ENCODE data around the gene ST3GAL5. TPM values are rescaled to one million over a fixed set of nuclear protein-coding genes. Genes with fewer than 3 reads are reported as not detected.

ST3GAL5 gene
- total RNA-seq, 1 donor from 2014 or later: 29.7 TPM

DNA sequence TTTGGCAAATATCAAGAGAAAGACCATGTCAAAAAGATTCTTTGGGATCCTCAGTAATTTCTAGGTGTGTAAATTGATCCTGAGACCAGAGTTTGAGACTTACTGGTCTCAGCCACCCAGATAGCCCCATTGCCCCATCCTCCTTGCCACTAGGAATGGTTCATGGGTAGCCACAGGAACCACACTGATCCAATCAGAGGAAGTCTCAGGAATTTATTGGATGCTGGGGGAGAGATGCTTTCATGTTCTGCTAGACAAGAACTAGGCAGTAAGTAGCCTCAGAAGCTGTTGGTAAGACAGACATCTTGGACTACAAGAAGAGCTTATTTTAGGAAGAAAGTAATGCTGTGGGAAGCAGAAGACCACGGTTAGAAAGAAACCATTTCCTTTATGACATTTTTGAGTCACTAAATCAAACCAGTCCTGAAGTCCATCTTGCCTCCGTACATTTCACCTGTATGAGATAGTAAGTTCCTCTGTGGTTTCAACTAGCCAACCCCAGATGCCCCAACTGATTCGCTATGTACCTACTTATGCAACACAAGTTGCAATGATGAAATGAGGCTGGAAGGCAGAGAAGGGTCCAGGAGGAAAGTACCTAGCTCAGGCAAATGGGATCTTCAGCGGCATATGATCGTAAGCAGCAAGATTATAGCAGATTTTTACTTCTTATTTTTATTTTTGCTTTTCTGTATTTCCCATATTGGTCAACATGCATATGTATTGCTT, 3.6 kb upstream of the ST3GAL5 start:
- Histone ChIP-seq H3K4me3 (ENCODE audit: low read depth, low read length) (no peak overlapping the region), H3K27me3 (ENCODE audit: control insufficient read depth, insufficient read depth, low read length) (no peaks in the 10 kb centered on the region), H3K36me3 (ENCODE audit: control insufficient read depth, insufficient read depth, low read length) (no peaks in the 10 kb centered on the region)
- TF ChIP-seq, protein P1, sequence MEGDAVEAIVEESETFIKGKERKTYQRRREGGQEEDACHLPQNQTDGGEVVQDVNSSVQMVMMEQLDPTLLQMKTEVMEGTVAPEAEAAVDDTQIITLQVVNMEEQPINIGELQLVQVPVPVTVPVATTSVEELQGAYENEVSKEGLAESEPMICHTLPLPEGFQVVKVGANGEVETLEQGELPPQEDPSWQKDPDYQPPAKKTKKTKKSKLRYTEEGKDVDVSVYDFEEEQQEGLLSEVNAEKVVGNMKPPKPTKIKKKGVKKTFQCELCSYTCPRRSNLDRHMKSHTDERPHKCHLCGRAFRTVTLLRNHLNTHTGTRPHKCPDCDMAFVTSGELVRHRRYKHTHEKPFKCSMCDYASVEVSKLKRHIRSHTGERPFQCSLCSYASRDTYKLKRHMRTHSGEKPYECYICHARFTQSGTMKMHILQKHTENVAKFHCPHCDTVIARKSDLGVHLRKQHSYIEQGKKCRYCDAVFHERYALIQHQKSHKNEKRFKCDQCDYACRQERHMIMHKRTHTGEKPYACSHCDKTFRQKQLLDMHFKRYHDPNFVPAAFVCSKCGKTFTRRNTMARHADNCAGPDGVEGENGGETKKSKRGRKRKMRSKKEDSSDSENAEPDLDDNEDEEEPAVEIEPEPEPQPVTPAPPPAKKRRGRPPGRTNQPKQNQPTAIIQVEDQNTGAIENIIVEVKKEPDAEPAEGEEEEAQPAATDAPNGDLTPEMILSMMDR (IDR thresholded peaks at IDR 0.05; ENCODE audit: insufficient read depth, low read length, severe bottlenecking): no peak
- DNase-seq (ENCODE audit: low read depth) (peak; percentile 57), FAIRE-seq (no peak)

DNA sequence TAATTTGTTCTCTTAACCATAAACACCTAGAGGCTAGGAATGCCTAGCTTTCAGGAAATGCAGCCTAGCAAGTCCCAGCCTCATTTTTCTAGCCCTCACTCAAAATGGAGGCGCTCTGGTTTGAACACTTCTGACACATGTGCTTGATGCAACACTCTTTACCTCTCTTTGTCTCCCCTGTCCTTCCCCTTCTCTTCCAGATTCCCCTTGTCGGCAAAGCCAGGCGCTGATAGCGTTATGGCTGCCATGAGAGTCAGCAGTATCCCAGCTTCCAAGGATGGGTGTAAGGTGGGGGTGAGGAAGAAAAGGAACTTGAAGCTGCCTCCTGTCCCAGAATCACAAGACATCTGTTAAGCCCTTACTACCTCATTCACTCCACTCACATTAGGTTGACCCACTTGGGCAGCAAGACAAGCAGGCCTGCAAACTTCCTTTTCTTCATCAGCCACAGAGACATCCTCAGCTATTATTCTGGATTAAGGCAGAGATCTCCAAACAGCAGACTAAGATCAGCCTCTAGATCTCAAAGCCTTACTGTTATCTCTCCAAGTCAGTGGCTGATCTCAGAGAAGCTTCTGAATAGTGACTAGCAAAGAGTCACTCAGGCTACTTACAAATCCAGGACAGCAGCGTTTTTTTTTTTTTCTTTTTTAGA, 1.9 kb upstream of the ST3GAL5 start:
- FAIRE-seq: no peak
- H3K4me3 ChIP-seq (ENCODE audit: low read depth, low read length): no peak overlapping the region

DNA sequence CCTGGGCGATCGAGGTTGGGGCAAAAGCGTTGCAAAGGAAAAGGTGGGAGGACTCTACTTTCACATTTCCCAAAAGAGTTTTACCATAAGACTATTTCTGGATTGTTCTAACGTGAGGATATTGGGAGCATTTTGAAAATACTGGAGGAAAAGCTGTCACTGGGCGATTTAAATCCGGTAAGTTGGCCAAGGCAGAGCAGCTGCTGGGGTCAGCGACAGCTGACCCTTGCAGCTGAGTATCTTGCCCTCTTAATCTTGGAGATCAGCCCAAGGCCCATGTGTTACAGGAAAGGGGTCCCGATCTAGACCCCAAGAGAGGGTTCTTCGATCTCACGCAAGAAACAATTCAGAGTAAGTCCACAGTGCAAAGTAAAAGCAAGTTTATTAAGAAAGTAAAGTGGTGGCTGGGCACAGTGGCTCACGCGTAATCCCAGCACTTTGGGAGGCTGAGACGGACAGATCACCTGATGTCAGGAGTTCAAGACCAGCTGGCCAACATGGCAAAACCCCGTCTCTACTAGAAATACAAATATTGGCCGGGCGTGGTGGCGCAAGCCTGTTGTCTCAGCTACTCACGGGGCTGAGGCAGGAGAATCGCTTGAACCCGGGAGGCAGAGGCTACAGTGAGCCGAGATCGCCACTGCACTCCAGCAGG, 964 bp upstream of the ST3GAL5 start:
- no peak for FAIRE-seq
- DNase-seq (ENCODE audit: low read depth): peak; percentile 15
- H3K36me3 ChIP-seq (ENCODE audit: control insufficient read depth, insufficient read depth, low read length): no peaks in the 10 kb centered on the region
- peak overlapping the region; percentile 56 for H3K4me3 ChIP-seq (ENCODE audit: low read depth, low read length)
- TF ChIP-seq, protein P1 (IDR thresholded peaks at IDR 0.05; ENCODE audit: insufficient read depth, low read length, severe bottlenecking): no peak
- H3K27me3 ChIP-seq (ENCODE audit: control insufficient read depth, insufficient read depth, low read length): no peaks in the 10 kb centered on the region

More for the DNA sequence above, 1.9 kb upstream of the ST3GAL5 start:
- TF ChIP-seq, protein P1 (IDR thresholded peaks at IDR 0.05; ENCODE audit: insufficient read depth, low read length, severe bottlenecking): no peak
- H3K36me3 ChIP-seq (ENCODE audit: control insufficient read depth, insufficient read depth, low read length): no peaks in the 10 kb centered on the region
- peak; percentile 31 for DNase-seq (ENCODE audit: low read depth)
- H3K27me3 ChIP-seq (ENCODE audit: control insufficient read depth, insufficient read depth, low read length): no peaks in the 10 kb centered on the region

DNA sequence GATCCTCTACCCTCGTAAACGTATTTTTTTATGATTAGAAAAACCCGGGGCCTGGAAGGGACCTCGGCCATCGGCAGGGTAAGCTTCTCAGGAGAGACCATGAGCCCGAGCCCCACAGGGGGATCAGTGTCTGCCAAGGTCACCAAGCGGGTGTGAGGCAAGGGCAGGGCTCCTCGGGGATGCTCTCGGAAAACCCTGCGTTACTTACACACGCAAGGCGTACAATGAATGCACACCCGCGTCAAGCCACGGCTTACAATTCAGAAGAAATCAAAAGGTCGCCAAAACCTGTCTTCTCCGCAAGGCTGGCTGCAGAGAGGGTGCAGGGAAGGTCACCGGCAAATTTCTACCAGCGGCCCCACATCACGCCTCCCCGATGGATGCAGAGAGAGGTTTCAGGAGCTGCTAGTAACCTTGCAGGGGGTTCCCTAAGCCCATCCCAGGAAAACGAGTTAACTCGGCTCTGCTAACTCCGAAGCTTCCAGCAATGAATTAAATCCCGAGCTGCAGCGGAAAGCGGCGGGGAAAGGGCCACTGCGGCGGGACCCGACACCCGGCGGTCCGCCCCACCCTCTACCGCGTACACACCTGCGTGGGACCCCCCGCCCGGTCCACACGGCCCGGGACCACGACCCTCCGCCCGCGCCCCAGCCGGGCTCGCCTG, 638 bp downstream of the ST3GAL5 start:
- no peaks in the 10 kb centered on the region for H3K27me3 ChIP-seq (ENCODE audit: control insufficient read depth, insufficient read depth, low read length)
- DNase-seq (ENCODE audit: low read depth) (no peak), FAIRE-seq (no peak)
- H3K36me3 ChIP-seq (ENCODE audit: control insufficient read depth, insufficient read depth, low read length): no peaks in the 10 kb centered on the region
- peak overlapping the region; percentile 56 for H3K4me3 ChIP-seq (ENCODE audit: low read depth, low read length)
- TF ChIP-seq, protein P1 (IDR thresholded peaks at IDR 0.05; ENCODE audit: insufficient read depth, low read length, severe bottlenecking): no peak

DNA sequence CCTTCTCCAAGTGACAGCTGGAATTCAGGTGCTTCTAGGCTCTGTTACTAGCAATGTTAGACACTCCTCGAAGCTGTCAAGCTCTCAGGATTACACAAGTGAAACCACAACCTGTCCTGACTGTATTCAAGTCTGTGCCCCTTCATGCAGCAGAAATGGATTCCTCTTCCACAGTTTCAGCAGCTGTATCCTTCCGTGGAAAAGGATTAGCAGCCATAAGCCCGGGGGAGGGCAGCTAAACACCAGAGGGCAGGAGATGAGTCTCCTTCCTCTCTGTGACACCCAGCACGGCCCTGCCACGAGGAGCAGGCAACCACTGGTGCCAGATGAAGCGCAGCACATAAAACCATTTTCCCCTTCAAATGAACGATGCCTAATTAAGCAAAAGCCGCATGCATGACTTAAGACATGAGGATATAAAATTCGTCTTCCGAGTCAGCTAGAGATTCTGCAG, 1.2 kb downstream of the ST3GAL5 start:
- DNase-seq (ENCODE audit: low read depth) (peak; percentile 65), FAIRE-seq (no peak)
- peak overlapping the region; percentile 56 for H3K4me3 ChIP-seq (ENCODE audit: low read depth, low read length)
- no peaks in the 10 kb centered on the region for H3K27me3 ChIP-seq (ENCODE audit: control insufficient read depth, insufficient read depth, low read length)
- TF ChIP-seq, protein P1 (IDR thresholded peaks at IDR 0.05; ENCODE audit: insufficient read depth, low read length, severe bottlenecking): peak; percentile 29
- no peaks in the 10 kb centered on the region for H3K36me3 ChIP-seq (ENCODE audit: control insufficient read depth, insufficient read depth, low read length)
